Esophagus squamous epithelium (tissue), 5 donors: ENCODE measurements around the gene PIK3AP1. TPM values are rescaled to one million over a fixed set of nuclear protein-coding genes. Genes with fewer than 3 reads are reported as not detected.

ENCODE experiments used
- DNase-seq: peaks from one replicate; lab custom pipeline; 2025; lab: John Stamatoyannopoulos, UW
- H3K27ac ChIP-seq, 4 donors: fragments of 200-600 bp; sonication (generic); one replicate each; pipeline ENCODE4 v1.5.1; 2016 to 2019; ENCODE audit warnings: mild to moderate bottlenecking in 1 of 4
- H3K27me3 ChIP-seq, 4 donors: fragments of 200-600 bp; sonication (generic); 1 replicate in 3 of 4; 2 replicates in 1 of 4; pipeline versions ENCODE4 v1.5.1 to v1.6.0; 2017 to 2021; ENCODE audit warnings: antibody characterized with exemption in 1 of 4
- H3K36me3 ChIP-seq, 3 donors: fragments of 200-600 bp; sonication (generic); one replicate each; pipeline ENCODE4 v1.5.1; 2016 to 2019
- H3K4me1 ChIP-seq, 3 donors: fragments of 200-600 bp; sonication (generic); one replicate each; pipeline ENCODE4 v1.5.1; 2017 to 2019
- H3K4me3 ChIP-seq, 4 donors: fragments of 200-600 bp; sonication (generic); 1 replicate in 3 of 4; 2 replicates in 1 of 4; pipeline ENCODE4 v1.5.1; 2016 to 2019; ENCODE audit warnings: mild to moderate bottlenecking in 2 of 4, moderate library complexity in 1 of 4
- H3K9me3 ChIP-seq, 3 donors: fragments of 200-600 bp; sonication (generic); one replicate each; pipeline ENCODE4 v1.5.1; 2016 to 2019
- CTCF ChIP-seq, 6 experiments: fragments of 450-650 bp in 4 of 6; fragments of 200-600 bp in 2 of 6; sonication (generic) in 2 of 6; IDR thresholded peaks; one replicate each; pipeline ENCODE4 v1.5.1; 2016 to 2019; ENCODE audit warnings: antibody characterized with exemption in 6 of 6, mild to moderate bottlenecking in 4 of 6, moderate library complexity in 4 of 6
- POLR2A ChIP-seq, 4 donors: fragments of 450-650 bp; IDR thresholded peaks; one replicate each; pipeline ENCODE4 v1.6.1; 2017; ENCODE audit warnings: antibody characterized with exemption in 4 of 4, mild to moderate bottlenecking in 4 of 4, moderate library complexity in 3 of 4
- WGBS, 2 donors: methylation state at CpG; one replicate each; pipeline ENCODE4 v1.1.5; 2018; 5-methylcytosine and 5-hydroxymethylcytosine counted together
- intact Hi-C: fragments of 100-400 bp; cut with DNase I; formaldehyde crosslinking; loops from one replicate; pipeline ENCODE4 v1.15.0; 2022
- total RNA-seq, 4 donors: library from RNA; depleted of rRNA; stranded (reverse); fragments of >200 nt; gene quantifications; one replicate each; pipeline ENCODE4 v1.1.0, GENCODE V29; 2016
- donor health status: DM: yes; HTN: yes; CAD: no.

Gene PIK3AP1
- total RNA-seq, 4 donors from 2014 or later: 0.57 to 7.6 (median 3.7) TPM

GRCh38 chr10:96658844-96659243, 61.5 kb downstream of the PIK3AP1 start:
- Histone ChIP-seq H3K4me3 (no peak overlapping the region), H3K27ac (no peak overlapping the region), H3K36me3 (no peaks in the 10 kb centered on the region), H3K9me3 (no peaks in the 10 kb centered on the region), H3K4me1 (no peaks in the 10 kb centered on the region), H3K27me3 (no peaks in the 10 kb centered on the region)
- intact Hi-C loops: no loop called here
- 66 to 74% methylated on average over 3 of the region's 3 CpGs for WGBS, 2 donors
- DNase-seq: no peak
- TF ChIP-seq CTCF (IDR thresholded peaks at IDR 0.05) (no peak), POLR2A (IDR thresholded peaks at IDR 0.05) (no peak)

- no peak overlapping the region for H3K4me3 ChIP-seq
- H3K36me3 ChIP-seq: no peaks in the 10 kb centered on the region
- WGBS, 2 donors: 70 to 80% methylated on average over 1 of the region's 1 CpG
- no peaks in the 10 kb centered on the region for H3K27me3 ChIP-seq
- TF ChIP-seq POLR2A (IDR thresholded peaks at IDR 0.05) (no peak), CTCF (IDR thresholded peaks at IDR 0.05) (no peak)
- DNase-seq: no peak
- no peak overlapping the region for H3K27ac ChIP-seq
- no peaks in the 10 kb centered on the region for H3K4me1 ChIP-seq
- intact Hi-C loops: no loop called here
- H3K9me3 ChIP-seq: no peaks in the 10 kb centered on the region
These were observed 62.9 kb downstream of the PIK3AP1 start for GRCh38 chr10:96657385-96657784.

- H3K27ac ChIP-seq: no peak overlapping the region
- 76 to 78% methylated on average over 8 to 9 of the region's 9 CpGs for WGBS, 2 donors
- no peaks in the 10 kb centered on the region for H3K9me3 ChIP-seq
- H3K27me3 ChIP-seq: no peaks in the 10 kb centered on the region
- H3K36me3 ChIP-seq: no peaks in the 10 kb centered on the region
- no peak for DNase-seq
- intact Hi-C loops: no loop called here
- no peaks in the 10 kb centered on the region for H3K4me1 ChIP-seq
- no peak overlapping the region for H3K4me3 ChIP-seq
- TF ChIP-seq CTCF (IDR thresholded peaks at IDR 0.05): no peak
- no peak for TF ChIP-seq POLR2A (IDR thresholded peaks at IDR 0.05)
These were observed 63.5 kb downstream of the PIK3AP1 start for GRCh38 chr10:96656839-96657238.

- whole genome bisulfite sequencing, 2 donors: 75 to 83% methylated on average over 2 to 3 of the region's 3 CpGs
- TF ChIP-seq POLR2A (IDR thresholded peaks at IDR 0.05) (no peak), CTCF (IDR thresholded peaks at IDR 0.05) (no peak)
- Histone ChIP-seq H3K27ac (no peak overlapping the region), H3K4me1 (peaks cover 0 to 4% (median 0%) of the 10 kb centered on the region in 3 donors), H3K27me3 (no peaks in the 10 kb centered on the region), H3K4me3 (no peak overlapping the region), H3K36me3 (no peaks in the 10 kb centered on the region), H3K9me3 (no peaks in the 10 kb centered on the region)
- intact Hi-C loops: no loop called here
- DNase-seq: no peak
These were observed 64.1 kb downstream of the PIK3AP1 start for GRCh38 chr10:96656198-96656577.

GRCh38 chr10:96655461-96656197, 64.7 kb downstream of the PIK3AP1 start:
- Histone ChIP-seq H3K36me3 (no peaks in the 10 kb centered on the region), H3K27ac (no peak overlapping the region), H3K9me3 (no peaks in the 10 kb centered on the region), H3K4me3 (no peak overlapping the region), H3K4me1 (peaks cover 0 to 4% (median 0%) of the 10 kb centered on the region in 3 donors), H3K27me3 (no peaks in the 10 kb centered on the region)
- TF ChIP-seq POLR2A (IDR thresholded peaks at IDR 0.05) (no peak), CTCF (IDR thresholded peaks at IDR 0.05) (no peak)
- WGBS, 2 donors: 72 to 84% methylated on average over 7 of the region's 7 CpGs
- intact Hi-C loops: no loop called here
- DNase-seq: no peak
